ENCODE results near the gene C8G.

The C8G gene

GRCh38 chr9:136983167-136983566, 38.1 kb downstream of the C8G start:
- no peak for DNase-seq (ENCODE audit: low spot score)

GRCh38 chr9:136983656-136984314, 38.7 kb downstream of the C8G start:
- DNase-seq (ENCODE audit: low spot score), result no peak

- DNase-seq (ENCODE audit: low spot score), result no peak
Measured at GRCh38 chr9:136984464-136985026, 39.5 kb downstream of the C8G start.

- DNase-seq (ENCODE audit: low spot score), result no peak
Measured at GRCh38 chr9:136985027-136985602, 40.1 kb downstream of the C8G start.

GRCh38 chr9:136985853-136986252, 40.8 kb downstream of the C8G start:
- DNase-seq (ENCODE audit: low spot score), result no peak

- DNase-seq (ENCODE audit: low spot score), result no peak
Measured at GRCh38 chr9:136988872-136989271, 43.8 kb downstream of the C8G start.

- DNase-seq (ENCODE audit: low spot score), result no peak
Measured at GRCh38 chr9:136990242-136990911, 45.3 kb downstream of the C8G start.

GRCh38 chr9:136991993-136992818, 47.2 kb downstream of the C8G start, which contains the start of gene PAXX:
Gene PAXX (plus strand): TSS chr9:136992422. CDS start chr9:136992444, 22 bp downstream.
- DNase-seq (ENCODE audit: low spot score), result peak; percentile 86

- no peak for DNase-seq (ENCODE audit: low spot score)
Measured at GRCh38 chr9:136992819-136993369, 47.9 kb downstream of the C8G start.

- DNase-seq (ENCODE audit: low spot score), result no peak
Measured at GRCh38 chr9:136994180-136994887, 49.3 kb downstream of the C8G start.

- DNase-seq (ENCODE audit: low spot score), result no peak
Measured at GRCh38 chr9:136994888-136995230, 49.8 kb downstream of the C8G start.

- no peak for DNase-seq (ENCODE audit: low spot score)
Measured at GRCh38 chr9:136995362-136995761, 50.3 kb downstream of the C8G start.

GRCh38 chr9:136995772-136996311, 50.8 kb downstream of the C8G start:
- no peak for DNase-seq (ENCODE audit: low spot score)
